ENCODE data around the gene C4BPB. TPM values are rescaled to one million over a fixed set of nuclear protein-coding genes. Genes with fewer than 3 reads are reported as not detected.

Gene C4BPB
- polyA plus RNA-seq, 1 experiment = not detected

DNA sequence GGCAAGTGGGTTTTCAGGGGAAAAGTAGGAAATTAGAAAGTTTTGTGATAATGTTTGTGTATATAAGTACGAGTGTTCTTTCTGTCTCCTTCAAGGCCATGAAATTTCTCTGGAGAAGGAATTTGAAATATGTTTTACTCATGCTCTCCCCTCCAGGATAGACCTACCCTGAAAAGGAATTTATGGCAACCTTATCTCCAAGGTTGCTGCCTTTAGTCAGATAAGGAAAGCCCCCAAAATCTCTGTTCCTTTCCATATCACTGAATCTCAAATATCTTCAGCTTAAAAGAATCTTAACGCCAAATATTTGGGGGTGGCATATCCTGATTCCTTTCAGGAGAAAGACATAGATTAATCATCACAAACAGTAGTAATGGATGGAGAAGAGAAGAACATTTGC is 499 bp upstream of the C4BPB start:
- no peak for DNase-seq (ENCODE audit: low read depth, low spot score)
- POLR2A ChIA-PET = no interaction called here
- no peak overlapping the region for H3K4me3 ChIP-seq (ENCODE audit: low read depth, low read length)
- CTCF ChIA-PET = no interaction called here
- H3K27ac ChIP-seq (ENCODE audit: low read depth, low read length) = no peak overlapping the region
- peaks cover 8% of the 10 kb centered on the region for H3K27me3 ChIP-seq (ENCODE audit: control insufficient read depth, insufficient read depth, low read length)
- TF ChIP-seq, protein P1, sequence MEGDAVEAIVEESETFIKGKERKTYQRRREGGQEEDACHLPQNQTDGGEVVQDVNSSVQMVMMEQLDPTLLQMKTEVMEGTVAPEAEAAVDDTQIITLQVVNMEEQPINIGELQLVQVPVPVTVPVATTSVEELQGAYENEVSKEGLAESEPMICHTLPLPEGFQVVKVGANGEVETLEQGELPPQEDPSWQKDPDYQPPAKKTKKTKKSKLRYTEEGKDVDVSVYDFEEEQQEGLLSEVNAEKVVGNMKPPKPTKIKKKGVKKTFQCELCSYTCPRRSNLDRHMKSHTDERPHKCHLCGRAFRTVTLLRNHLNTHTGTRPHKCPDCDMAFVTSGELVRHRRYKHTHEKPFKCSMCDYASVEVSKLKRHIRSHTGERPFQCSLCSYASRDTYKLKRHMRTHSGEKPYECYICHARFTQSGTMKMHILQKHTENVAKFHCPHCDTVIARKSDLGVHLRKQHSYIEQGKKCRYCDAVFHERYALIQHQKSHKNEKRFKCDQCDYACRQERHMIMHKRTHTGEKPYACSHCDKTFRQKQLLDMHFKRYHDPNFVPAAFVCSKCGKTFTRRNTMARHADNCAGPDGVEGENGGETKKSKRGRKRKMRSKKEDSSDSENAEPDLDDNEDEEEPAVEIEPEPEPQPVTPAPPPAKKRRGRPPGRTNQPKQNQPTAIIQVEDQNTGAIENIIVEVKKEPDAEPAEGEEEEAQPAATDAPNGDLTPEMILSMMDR (IDR thresholded peaks at IDR 0.05; ENCODE audit: low read depth, low read length) = no peak
- no peaks in the 10 kb centered on the region for H3K9me3 ChIP-seq (ENCODE audit: control insufficient read depth, insufficient read depth, low read length)

DNA sequence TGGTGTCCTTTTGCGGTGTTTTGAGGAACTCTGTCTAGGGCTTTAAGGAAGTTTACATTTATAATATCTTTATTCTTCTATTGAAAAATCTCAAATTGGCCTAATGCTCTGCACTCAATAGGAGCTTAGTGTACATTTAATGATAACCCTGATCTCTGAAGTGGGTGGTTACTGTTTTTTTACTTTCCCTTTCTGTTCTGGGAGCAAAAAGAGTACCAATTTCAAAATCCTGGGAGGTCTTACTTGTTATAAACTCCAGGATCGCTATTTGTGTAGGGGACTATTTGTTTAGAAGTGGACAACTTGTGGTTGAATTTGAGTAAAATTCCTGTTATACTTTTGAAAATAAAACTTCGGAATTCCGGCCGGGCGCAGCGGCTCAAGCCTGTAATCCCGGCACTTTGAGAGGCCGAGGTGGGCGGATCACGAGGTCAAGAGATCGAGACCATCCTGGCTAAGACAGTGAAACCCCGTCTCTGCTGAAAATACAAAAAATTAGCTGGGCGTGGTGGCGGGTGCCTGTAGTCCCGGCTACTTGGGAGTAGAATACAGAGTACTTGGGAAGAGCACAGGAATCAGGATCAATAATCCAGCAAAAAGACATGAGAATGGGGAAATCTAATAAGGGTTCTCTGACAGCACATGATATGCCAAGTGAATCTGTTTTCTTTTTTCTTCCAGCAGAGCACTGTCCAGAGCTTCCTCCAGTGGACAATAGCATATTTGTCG is 1.1 kb downstream of the C4BPB start:
- TF ChIP-seq, protein P1 (IDR thresholded peaks at IDR 0.05; ENCODE audit: low read depth, low read length) = no peak
- DNase-seq (ENCODE audit: low read depth, low spot score) = no peak
- Histone ChIP-seq H3K9me3 (ENCODE audit: control insufficient read depth, insufficient read depth, low read length) (no peaks in the 10 kb centered on the region), H3K27ac (ENCODE audit: low read depth, low read length) (no peak overlapping the region), H3K4me3 (ENCODE audit: low read depth, low read length) (no peak overlapping the region), H3K27me3 (ENCODE audit: control insufficient read depth, insufficient read depth, low read length) (peaks cover 8% of the 10 kb centered on the region)
- ChIA-PET CTCF (interaction anchor here (0.7 to 1.0 kb wide), 3 partner anchors 10 to 426 kb away, joined by 3 read pairs; no protein-coding TSS in a partner anchor), POLR2A (no interaction called here)

DNA sequence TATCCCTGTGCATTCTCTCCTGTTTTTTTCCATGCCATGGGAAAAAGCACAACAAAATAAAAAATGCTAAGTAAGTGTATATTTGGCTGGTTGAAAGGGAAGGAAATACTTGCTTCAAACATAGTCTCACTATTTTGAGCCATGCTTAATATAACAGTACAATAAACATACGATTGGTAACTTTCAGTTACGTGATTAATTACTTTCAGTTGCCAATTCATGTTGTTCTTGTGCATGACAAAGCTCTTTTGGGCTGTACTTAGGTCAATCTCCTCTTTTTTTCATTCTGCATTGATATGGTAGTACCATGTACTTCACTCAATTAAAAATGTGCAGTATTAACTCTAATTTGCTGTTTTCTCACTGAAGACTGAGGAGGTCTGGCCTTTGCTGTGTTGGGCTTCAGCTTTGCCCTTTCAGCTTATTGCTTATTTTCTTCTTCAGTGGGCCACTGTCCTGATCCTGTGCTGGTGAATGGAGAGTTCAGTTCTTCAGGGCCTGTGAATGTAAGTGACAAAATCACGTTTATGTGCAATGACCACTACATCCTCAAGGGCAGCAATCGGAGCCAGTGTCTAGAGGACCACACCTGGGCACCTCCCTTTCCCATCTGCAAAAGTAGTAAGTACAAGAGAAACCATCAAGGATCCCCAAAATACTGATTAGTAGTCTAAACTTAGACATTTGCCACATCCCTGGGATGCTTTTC is 2.7 kb downstream of the C4BPB start:
- no peak overlapping the region for H3K27ac ChIP-seq (ENCODE audit: low read depth, low read length)
- POLR2A ChIA-PET = no interaction called here
- H3K4me3 ChIP-seq (ENCODE audit: low read depth, low read length) = no peak overlapping the region
- DNase-seq (ENCODE audit: low read depth, low spot score) = no peak
- TF ChIP-seq, protein P1 (IDR thresholded peaks at IDR 0.05; ENCODE audit: low read depth, low read length) = no peak
- CTCF ChIA-PET = interaction anchor here (1.0 kb wide), 1 partner anchor 41 kb away, joined by 3 read pairs; no protein-coding TSS in a partner anchor
- H3K9me3 ChIP-seq (ENCODE audit: control insufficient read depth, insufficient read depth, low read length) = no peaks in the 10 kb centered on the region
- peaks cover 3% of the 10 kb centered on the region for H3K27me3 ChIP-seq (ENCODE audit: control insufficient read depth, insufficient read depth, low read length)

DNA sequence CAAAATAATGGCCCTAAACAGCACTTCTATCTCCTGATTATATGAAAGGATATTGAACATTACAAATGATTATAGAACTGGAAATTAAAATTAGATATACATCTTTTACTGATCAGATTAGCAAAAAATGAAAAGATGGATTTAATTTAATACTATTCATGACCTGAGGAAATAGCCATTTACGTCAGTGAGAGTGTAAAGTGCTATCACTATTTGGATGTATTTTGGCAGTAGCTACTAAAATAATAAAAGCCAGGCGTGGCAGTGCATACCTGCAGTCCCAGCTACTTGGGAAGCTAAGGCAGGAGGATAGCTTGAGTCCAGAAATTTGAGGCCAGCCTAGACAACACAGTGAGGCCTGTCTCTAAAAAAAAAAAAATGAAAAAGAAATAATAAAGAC is 5.3 kb downstream of the C4BPB start:
- CTCF ChIA-PET = interaction anchor here (1.1 kb wide), 1 partner anchor 311 kb away, joined by 4 read pairs; no protein-coding TSS in a partner anchor

More for the DNA sequence above, 5.3 kb downstream of the C4BPB start:
- Histone ChIP-seq H3K9me3 (ENCODE audit: control insufficient read depth, insufficient read depth, low read length) (no peaks in the 10 kb centered on the region), H3K27me3 (ENCODE audit: control insufficient read depth, insufficient read depth, low read length) (peaks cover 3% of the 10 kb centered on the region), H3K27ac (ENCODE audit: low read depth, low read length) (no peak overlapping the region), H3K4me3 (ENCODE audit: low read depth, low read length) (no peak overlapping the region)
- TF ChIP-seq, protein P1 (IDR thresholded peaks at IDR 0.05; ENCODE audit: low read depth, low read length) = no peak
- POLR2A ChIA-PET = no interaction called here
- no peak for DNase-seq (ENCODE audit: low read depth, low spot score)

Data from AG04450 (cell line).